Measurements from ENCODE around the gene KHNYN.
"Not testable (repeated sequence)": the region's sequence is repeated elsewhere in the genome, so short reads cannot be mapped to it uniquely, and the experiment has no call there.

Gene KHNYN

GRCh38 chr14:24438223-24439097 is 8.7 kb downstream of the KHNYN start:
- no peak for DNase-seq (ENCODE audit: low read depth)

- DNase-seq (ENCODE audit: low read depth) = no peak
Observed at GRCh38 chr14:24439257-24439656, 9.5 kb downstream of the KHNYN start.

- DNase-seq (ENCODE audit: low read depth) = no peak
Observed at GRCh38 chr14:24439830-24440605, 10.3 kb downstream of the KHNYN start.

GRCh38 chr14:24440606-24441399 is 11.0 kb downstream of the KHNYN start:
- DNase-seq (ENCODE audit: low read depth) = no peak

- DNase-seq (ENCODE audit: low read depth) = no peak
Observed at GRCh38 chr14:24441485-24441884, 11.7 kb downstream of the KHNYN start.

GRCh38 chr14:24441904-24442239 is 12.1 kb downstream of the KHNYN start:
- no peak for DNase-seq (ENCODE audit: low read depth)

- DNase-seq (ENCODE audit: low read depth) = peak; percentile 93
Observed at GRCh38 chr14:24442240-24443052, 12.7 kb downstream of the KHNYN start, which contains the start of gene SDR39U1. Gene SDR39U1 (minus strand): TSS chr14:24442776. CDS start chr14:24442769, 7 bp downstream.

GRCh38 chr14:24443053-24443665 is 13.4 kb downstream of the KHNYN start:
- no peak for DNase-seq (ENCODE audit: low read depth)

GRCh38 chr14:24450828-24451227 is 21.1 kb downstream of the KHNYN start:
- not testable (repeated sequence) for DNase-seq (ENCODE audit: low read depth)

GRCh38 chr14:24456980-24457379 is 27.2 kb downstream of the KHNYN start:
- DNase-seq (ENCODE audit: low read depth) = no peak

- no peak for DNase-seq (ENCODE audit: low read depth)
Observed at GRCh38 chr14:24458736-24459135, 29.0 kb downstream of the KHNYN start.

- DNase-seq (ENCODE audit: low read depth) = no peak
Observed at GRCh38 chr14:24459331-24459730, 29.6 kb downstream of the KHNYN start.

- no peak for DNase-seq (ENCODE audit: low read depth)
Observed at GRCh38 chr14:24461336-24461735, 31.6 kb downstream of the KHNYN start.

- DNase-seq (ENCODE audit: low read depth) = no peak
Observed at GRCh38 chr14:24463017-24463883, 33.5 kb downstream of the KHNYN start.

- DNase-seq (ENCODE audit: low read depth) = no peak
Observed at GRCh38 chr14:24463884-24464785, 34.4 kb downstream of the KHNYN start.

GRCh38 chr14:24465368-24465767 is 35.6 kb downstream of the KHNYN start:
- no peak for DNase-seq (ENCODE audit: low read depth)

- no peak for DNase-seq (ENCODE audit: low read depth)
Observed at GRCh38 chr14:24465805-24466204, 36.1 kb downstream of the KHNYN start.

- not testable (repeated sequence) for DNase-seq (ENCODE audit: low read depth)
Observed at GRCh38 chr14:24470450-24470849, 40.7 kb downstream of the KHNYN start.

- no peak for DNase-seq (ENCODE audit: low read depth)
Observed at GRCh38 chr14:24473211-24473610, 43.5 kb downstream of the KHNYN start.

All from non-pigmented ciliary epithelial cell (primary cell).